Activated naive CD8-positive, alpha-beta T cell treated with anti-CD3 and anti-CD28 coated beads, Interleukin-2, amount 50 U/mL, for 24 hours (primary cell): ENCODE data around the gene KCTD1.
A peak's percentile ranks its signal among the peaks of the same experiment; 100 is the strongest.

Experiments used
- ATAC-seq: fragments of 150-1000 bp; cut with Tn5 transposase; one replicate; pipeline ENCODE4 v1.10.0; 2021
- DNase-seq: peaks from one replicate; pipeline ENCODE4 v3.0.0; 2021
- H3K27ac Mint-ChIP-seq: one replicate; pipeline ENCODE4 v1.8.0; 2021; ENCODE audit warnings: mild to moderate bottlenecking, mixed read lengths
- H3K27me3 Mint-ChIP-seq: one replicate; pipeline ENCODE4 v1.8.0; 2021; ENCODE audit warnings: mixed read lengths
- H3K36me3 Mint-ChIP-seq: one replicate; pipeline ENCODE4 v1.8.0; 2021; ENCODE audit warnings: low read depth, mixed read lengths
- H3K4me1 Mint-ChIP-seq: one replicate; pipeline ENCODE4 v1.8.0; 2021; ENCODE audit warnings: mixed read lengths
- H3K4me3 Mint-ChIP-seq: one replicate; pipeline ENCODE4 v1.8.0; 2021; ENCODE audit warnings: mild to moderate bottlenecking, moderate library complexity, mixed read lengths
- H3K9me3 Mint-ChIP-seq: one replicate; pipeline ENCODE4 v1.8.0; 2021; ENCODE audit warnings: mixed read lengths

The KCTD1 gene

DNA sequence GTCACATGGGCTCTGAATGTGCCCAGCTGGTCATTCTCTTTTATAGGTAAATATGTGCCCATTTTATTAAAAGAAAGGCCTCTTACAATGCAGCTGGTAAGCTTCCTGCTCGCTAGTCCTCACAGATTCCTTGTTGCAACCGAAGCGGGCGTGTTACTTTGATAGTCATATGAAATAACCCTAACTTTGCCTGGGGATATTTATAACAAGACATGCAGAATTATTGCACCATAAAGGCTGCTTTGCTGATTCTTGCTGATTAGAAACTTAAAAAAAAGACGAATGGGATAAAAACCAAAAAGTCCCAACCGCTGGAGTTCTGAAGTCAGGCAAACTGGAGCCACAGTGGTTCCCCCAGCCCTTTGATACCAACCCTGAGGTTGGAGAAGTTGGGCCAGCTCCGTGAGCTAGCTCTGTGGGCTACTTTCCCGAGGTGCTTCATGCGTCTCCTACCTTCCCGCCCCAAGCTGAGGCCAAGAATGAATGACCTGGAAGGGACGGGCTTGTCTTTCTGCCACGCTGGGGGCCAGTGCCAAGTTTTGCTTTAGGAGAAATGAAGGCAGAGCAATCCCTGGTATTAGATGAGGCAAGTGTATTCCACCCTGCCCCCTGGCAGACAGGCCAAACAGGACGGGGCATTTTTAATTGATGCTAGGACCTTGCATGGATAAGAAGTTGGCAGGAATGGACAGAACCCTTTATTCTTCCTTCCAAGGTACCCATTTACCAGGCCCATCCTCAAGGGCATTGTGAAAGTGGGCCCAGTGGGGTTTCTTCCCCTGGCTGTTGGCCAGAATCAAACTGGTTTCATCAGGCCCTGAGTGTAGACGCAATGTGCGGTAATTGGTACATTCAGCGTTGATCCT lies 140.4 kb downstream of the KCTD1 start:
- H3K27ac Mint-ChIP-seq, result no peak overlapping the region
- DNase-seq (no peak), ATAC-seq (no peak)
- no peaks in the 10 kb centered on the region for H3K36me3 Mint-ChIP-seq
- H3K4me3 Mint-ChIP-seq, result no peak overlapping the region
- no peaks in the 10 kb centered on the region for H3K4me1 Mint-ChIP-seq
- H3K9me3 Mint-ChIP-seq, result no peaks in the 10 kb centered on the region
- H3K27me3 Mint-ChIP-seq, result no peaks in the 10 kb centered on the region

DNA sequence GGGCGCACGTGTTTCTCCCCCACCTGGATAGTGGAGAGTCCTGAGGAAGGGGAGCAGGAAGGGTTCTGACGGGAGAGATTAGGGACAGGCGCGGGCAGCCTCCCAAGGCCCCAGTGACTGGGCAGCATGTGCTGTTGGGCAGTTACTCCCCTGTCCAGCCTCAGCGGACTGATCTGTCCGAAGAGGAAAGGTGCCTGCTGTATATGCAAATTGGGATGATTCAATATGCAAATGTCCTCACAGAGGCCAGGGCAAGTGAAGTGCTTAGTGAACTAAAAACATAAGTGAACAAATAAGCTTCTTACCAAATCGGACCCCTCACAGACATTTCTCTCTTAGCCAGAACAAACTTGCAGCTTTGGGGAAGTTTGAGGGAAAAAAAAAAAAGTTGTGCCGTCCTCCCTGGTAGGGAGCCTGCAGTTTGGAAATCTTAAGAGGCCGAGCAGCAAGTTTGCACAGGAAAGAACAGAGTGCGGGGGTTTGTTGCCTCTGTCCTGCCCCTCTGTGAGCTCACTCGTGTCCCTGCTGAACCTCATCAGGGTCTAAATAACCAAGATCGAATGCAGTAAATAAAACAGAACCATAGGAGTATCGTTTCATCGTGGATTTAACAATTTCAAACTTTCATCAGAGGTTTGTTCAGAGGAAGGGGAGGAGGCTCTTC lies 141.4 kb downstream of the KCTD1 start:
- DNase-seq (no peak), ATAC-seq (no peak)
- Mint-ChIP-seq H3K9me3 (no peaks in the 10 kb centered on the region), H3K4me3 (no peak overlapping the region), H3K36me3 (no peaks in the 10 kb centered on the region), H3K27me3 (no peaks in the 10 kb centered on the region), H3K4me1 (no peaks in the 10 kb centered on the region), H3K27ac (no peak overlapping the region)

DNA sequence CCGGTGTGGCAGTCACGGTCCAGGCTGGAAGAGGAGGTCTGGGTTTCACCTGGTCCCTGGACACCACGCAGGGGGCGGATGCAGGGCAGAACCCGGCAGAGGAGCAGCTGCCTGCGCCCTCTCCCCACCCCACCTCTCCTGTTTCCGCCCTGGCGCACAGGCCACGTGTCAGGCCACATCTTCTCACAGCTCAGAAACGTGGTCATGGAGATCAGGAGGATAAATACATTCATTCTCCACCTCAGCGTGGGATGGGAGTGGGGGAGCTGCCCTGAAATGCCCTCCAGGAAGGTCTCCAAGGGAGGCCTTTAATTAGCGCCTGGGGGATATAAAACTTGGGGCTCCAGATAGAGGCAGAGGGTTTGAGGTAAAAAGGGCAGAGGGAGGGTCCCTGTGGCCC lies 142.0 kb downstream of the KCTD1 start:
- Mint-ChIP-seq H3K4me3 (no peak overlapping the region), H3K36me3 (no peaks in the 10 kb centered on the region), H3K9me3 (no peaks in the 10 kb centered on the region), H3K4me1 (no peaks in the 10 kb centered on the region), H3K27ac (no peak overlapping the region), H3K27me3 (no peaks in the 10 kb centered on the region)
- ATAC-seq, result no peak
- DNase-seq, result no peak

DNA sequence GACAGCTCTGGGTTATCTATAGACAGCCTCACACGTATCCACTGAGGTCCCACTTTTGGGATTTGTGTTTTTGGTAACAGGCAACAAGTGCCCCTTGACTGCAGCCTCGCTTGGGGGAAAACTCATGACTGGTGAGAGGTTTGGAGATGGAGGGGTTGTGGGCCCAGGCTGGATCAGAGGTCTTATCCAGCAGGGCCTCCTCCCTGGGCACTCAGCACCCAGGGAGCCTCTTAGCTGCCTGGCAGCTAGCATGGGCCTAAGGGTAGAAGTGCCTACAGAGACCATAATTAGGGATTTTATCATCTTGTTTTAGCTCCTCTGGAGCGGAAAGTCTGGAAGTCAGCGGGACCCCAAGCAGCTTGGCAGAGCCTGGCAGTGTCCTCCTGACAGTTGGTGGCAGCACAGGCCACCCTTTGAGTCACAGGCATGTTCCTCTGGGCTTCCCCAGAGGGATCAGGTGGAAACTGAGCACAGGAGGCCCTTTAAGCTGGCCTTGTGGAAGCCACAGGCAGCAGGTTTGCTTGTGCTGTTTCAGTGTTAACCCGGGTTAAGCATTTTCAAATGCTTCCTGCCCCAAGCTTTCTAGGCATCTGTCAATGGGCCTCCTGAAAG lies 143.1 kb downstream of the KCTD1 start:
- peak; percentile 6 for DNase-seq
- peak; percentile 59 for ATAC-seq
- Mint-ChIP-seq H3K4me1 (no peaks in the 10 kb centered on the region), H3K9me3 (no peaks in the 10 kb centered on the region), H3K36me3 (no peaks in the 10 kb centered on the region), H3K4me3 (no peak overlapping the region), H3K27ac (no peak overlapping the region), H3K27me3 (no peaks in the 10 kb centered on the region)
